K562 (cell line): ENCODE data around the gene COX7A2. TPM values are rescaled to one million over a fixed set of nuclear protein-coding genes. Genes with fewer than 3 reads are reported as not detected.

Experiments used
- ATAC-seq: fragments of 200-7000 bp; cut with Tn5 transposase; 3 replicates; pipeline ENCODE4 v1.9.1; 2020; ENCODE audit warnings: moderate library complexity
- BruUV-seq: library from RNA; stranded (reverse); fragments of 400-500 nt; replicated peaks from 2 replicates; lab custom pipeline; 2021; lab: Mats Ljungman, UMichigan
- CTCF ChIA-PET: fragments of 300-600 bp; formaldehyde crosslinking; extraction: SDS; loops from one replicate; lab custom pipeline; 2021; ENCODE audit warnings: low intra/inter-chr PET ratio; lab: Yijun Ruan, JAX
- POLR2A ChIA-PET: fragments of 300-600, 350-650 bp; sonication (Branson Sonifier 250); formaldehyde crosslinking; extraction: SDS; loops from one replicate; lab custom pipeline; 2021; ENCODE audit warnings: antibody characterized with exemption, inconsistent platforms; lab: Yijun Ruan, JAX
- DNase-seq, 4 experiments: peaks; one replicate each; pipeline versions ENCODE4 v3.0.0 to v3.0.0-alpha.2; 2011 to 2018; ENCODE audit warnings: low spot score in 3 of 4, mixed read lengths in 3 of 4; ENCODE audit errors: extremely low read depth in 1 of 4
- FAIRE-seq: peaks from 2 replicates; lab custom pipeline; 2011; peaks lifted over from hg19 to GRCh38; lab: Jason Lieb, UNC
- H2AFZ ChIP-seq: 2 replicates; pipeline ENCODE4 v1.6.0; 2011; ENCODE audit warnings: low read depth, low read length, control low read depth, inconsistent platforms
- H3K27ac ChIP-seq: fragments of 200-600 bp; 3 replicates; pipeline ENCODE4 v1.8.0; 2011; ENCODE audit warnings: low read depth, mild to moderate bottlenecking, control low read depth, inconsistent platforms, low read length, moderate library complexity, mixed read lengths; ENCODE audit errors: extremely low read depth
- H3K27me3 ChIP-seq, 2 experiments: fragments of 300-600 bp in 1 of 2; 2 replicates in 1 of 2; 3 replicates in 1 of 2; pipeline versions ENCODE4 v1.6.0 to v1.8.0; 2011; ENCODE audit warnings: inconsistent platforms in 2 of 2, low read length in 2 of 2, mild to moderate bottlenecking in 1 of 2, mixed read lengths in 1 of 2, moderate library complexity in 1 of 2; ENCODE audit not compliant: control insufficient read depth in 2 of 2, insufficient read depth in 2 of 2
- H3K36me3 ChIP-seq: fragments of 300-600 bp; 3 replicates; pipeline ENCODE4 v1.8.0; 2011; ENCODE audit warnings: mild to moderate bottlenecking, low read length, inconsistent platforms; ENCODE audit not compliant: control insufficient read depth, insufficient read depth
- H3K4me1 ChIP-seq, 2 experiments: fragments of 200-600 bp in 1 of 2; replicated peaks in 1 of 2; 2 replicates in 1 of 2; 3 replicates in 1 of 2; pipeline versions ENCODE4 v1.5.1 to v1.8.0; 2011; ENCODE audit warnings: inconsistent platforms in 2 of 2, low read length in 2 of 2, mild to moderate bottlenecking in 1 of 2, mixed read lengths in 1 of 2, moderate library complexity in 1 of 2; ENCODE audit not compliant: control insufficient read depth in 2 of 2, insufficient read depth in 2 of 2
- H3K4me2 ChIP-seq: 2 replicates; pipeline ENCODE4 v1.6.1; 2011; ENCODE audit warnings: low read length, control low read depth, inconsistent platforms, mixed read lengths; ENCODE audit not compliant: insufficient read depth
- H3K4me3 ChIP-seq: fragments of 200-600 bp; sonication (generic), shearing (Covaris generic); 2 replicates; pipeline ENCODE4 v1.5.1; 2016; ENCODE audit warnings: control low read depth, inconsistent platforms
- H3K79me2 ChIP-seq: fragments of 200-600 bp; 3 replicates; pipeline ENCODE4 v1.8.0; 2011; ENCODE audit warnings: low read length, inconsistent platforms; ENCODE audit not compliant: control insufficient read depth, insufficient read depth
- H3K9ac ChIP-seq, 2 experiments: 2 replicates each; pipeline versions ENCODE4 v1.6.0 to v1.6.1; 2011; ENCODE audit warnings: low read depth in 2 of 2, low read length in 2 of 2, control low read depth in 1 of 2, inconsistent platforms in 1 of 2, mild to moderate bottlenecking in 1 of 2, mixed read lengths in 1 of 2; ENCODE audit not compliant: insufficient read depth in 1 of 2
- H3K9me1 ChIP-seq: one replicate; pipeline ENCODE4 v1.6.0; 2011; ENCODE audit warnings: inconsistent platforms, mild to moderate bottlenecking, low read length, moderate library complexity; ENCODE audit not compliant: control insufficient read depth, insufficient read depth
- H3K9me3 ChIP-seq: replicated peaks from 2 replicates; pipeline ENCODE4 v1.5.1; 2011; ENCODE audit warnings: low read depth, low read length, inconsistent platforms; ENCODE audit not compliant: control insufficient read depth, insufficient read depth
- H4K20me1 ChIP-seq: replicated peaks from 2 replicates; pipeline ENCODE4 v1.6.1; 2011; ENCODE audit warnings: low read length, inconsistent platforms, mixed read lengths; ENCODE audit not compliant: control insufficient read depth, insufficient read depth
- ARNT ChIP-seq, 2 experiments: fragments of 450-650 bp; IDR thresholded peaks; 2 replicates each; pipeline ENCODE4 v1.6.1; 2016; ENCODE audit warnings: mild to moderate bottlenecking in 1 of 2
- ATF7 ChIP-seq: fragments of 450-650 bp; IDR thresholded peaks from 2 replicates; pipeline ENCODE4 v1.7.1; 2014; ENCODE audit warnings: mild to moderate bottlenecking, moderate library complexity
- BRD9 ChIP-seq: fragments of 450-650 bp; IDR thresholded peaks from 2 replicates; pipeline ENCODE4 v1.6.1; 2018; ENCODE audit warnings: low read depth; ENCODE audit not compliant: partially characterized antibody
- EGR1 ChIP-seq: fragments of 450-650 bp; conservative IDR thresholded peaks from 2 replicates; pipeline ENCODE4 v1.6.1; 2017; ENCODE audit warnings: mild to moderate bottlenecking
- JUND ChIP-seq, 2 experiments: IDR thresholded peaks; 2 replicates in 1 of 2; 3 replicates in 1 of 2; pipeline ENCODE4 v1.6.1; 2011; ENCODE audit warnings: borderline replicate concordance in 2 of 2, low read depth in 2 of 2, low read length in 2 of 2, improper control_type of control experiment in 1 of 2, missing biosample characterization in 1 of 2, missing genetic modification characterization in 1 of 2, missing genetic modification reagents in 1 of 2
- MEF2D ChIP-seq: conservative IDR thresholded peaks from 2 replicates; pipeline ENCODE4 v1.6.1; 2016; ENCODE audit warnings: low read depth, missing genetic modification characterization, missing compliant biosample characterization
- MEIS2 ChIP-seq: fragments of 450-650 bp; IDR thresholded peaks from 2 replicates; pipeline ENCODE4 v1.6.1; 2014; ENCODE audit warnings: mild to moderate bottlenecking; ENCODE audit not compliant: partially characterized antibody
- SOX6 ChIP-seq: fragments of 450-650 bp; IDR thresholded peaks from 2 replicates; pipeline ENCODE4 v1.6.1; 2014; ENCODE audit warnings: mild to moderate bottlenecking
- SPI1 ChIP-seq: IDR thresholded peaks from 2 replicates; pipeline ENCODE4 v1.6.1; 2011; ENCODE audit warnings: low read depth, low read length, control low read depth, borderline replicate concordance
- ZNF212 ChIP-seq: fragments of 450-650 bp; formaldehyde crosslinking; IDR thresholded peaks from 2 replicates; pipeline ENCODE4 v1.4.0; 2020; ENCODE audit warnings: mild to moderate bottlenecking
- ZNF586 ChIP-seq: fragments of 450-650 bp; formaldehyde crosslinking; conservative IDR thresholded peaks from 2 replicates; pipeline ENCODE4 v1.4.0; 2020; ENCODE audit warnings: mild to moderate bottlenecking, moderate library complexity
- WGBS: fragments of 100-300 bp; shearing (Covaris generic); methylation state at CpG from one replicate; pipeline ENCODE4 v1.1.6; 2016; ENCODE audit warnings: low coverage, mixed read lengths; ENCODE audit not compliant: insufficient coverage; ENCODE audit errors: missing lambda C conversion rate; 5-methylcytosine and 5-hydroxymethylcytosine counted together
- in situ Hi-C: fragments of 300-500 bp; cut with MboI; formaldehyde crosslinking; loops from 4 replicates; pipeline ENCODE4 v1.15.0; 2018; ENCODE audit warnings: inconsistent platforms, mixed read lengths
- intact Hi-C: fragments of 100-400 bp; cut with micrococcal nuclease; formaldehyde crosslinking; loops from 2 replicates; pipeline ENCODE4 v1.14.2; 2022
- polyA plus RNA-seq, 8 experiments: library from polyadenylated mRNA; depleted of rRNA in 4 of 8; stranded (reverse) in 5 of 8; unstranded in 3 of 8; fragments of >200 nt; fragmentation: Nextera tagmentation in 2 of 8; fragmentation: Illumina TruSeq in 1 of 8; extraction: Ambion mirVana in 2 of 8; extraction: Trizol in 1 of 8; gene quantifications; 2 replicates each; pipeline versions ENCODE4 v1.2.1 to v1.2.3, GENCODE V29; 2011 to 2014; ENCODE audit warnings: inconsistent platforms in 1 of 8, missing spikeins in 1 of 8
- total RNA-seq, 7 experiments: library from RNA; depleted of rRNA in 6 of 7; stranded (reverse); fragments of >200 nt in 6 of 7; fragmentation: Illumina TruSeq in 2 of 7; extraction: Trizol in 2 of 7; gene quantifications; 2 replicates each; pipeline versions ENCODE4 v1.2.1 to v1.2.3, GENCODE V29; 2011 to 2021; ENCODE audit warnings: low replicate concordance in 1 of 7
- TF ChIP-seq, protein P1 (sequence below), 2 experiments: IDR thresholded peaks in 1 of 2; conservative IDR thresholded peaks in 1 of 2; 2 replicates each; pipeline ENCODE4 v1.6.1; 2016; ENCODE audit warnings: low read depth in 2 of 2, mild to moderate bottlenecking in 1 of 2, missing compliant biosample characterization in 1 of 2, missing genetic modification characterization in 1 of 2, moderate library complexity in 1 of 2
- TF ChIP-seq, protein P2 (sequence below), 2 experiments: fragments of 450-650 bp in 1 of 2; sonication (generic) in 1 of 2; formaldehyde crosslinking in 1 of 2; IDR thresholded peaks in 1 of 2; conservative IDR thresholded peaks in 1 of 2; 2 replicates each; pipeline versions ENCODE4 v1.6.1 to v1.8.1; 2016 to 2023; ENCODE audit warnings: mild to moderate bottlenecking in 2 of 2, moderate library complexity in 2 of 2, inconsistent platforms in 1 of 2, missing genetic modification reagents in 1 of 2

The COX7A2 gene
- total and polyA plus RNA-seq, 9 of the 15 experiments (the other 6 are each of a cell fraction or from before 2014, with no cell fraction given) = 234 to 2,216 (median 585) TPM

DNA sequence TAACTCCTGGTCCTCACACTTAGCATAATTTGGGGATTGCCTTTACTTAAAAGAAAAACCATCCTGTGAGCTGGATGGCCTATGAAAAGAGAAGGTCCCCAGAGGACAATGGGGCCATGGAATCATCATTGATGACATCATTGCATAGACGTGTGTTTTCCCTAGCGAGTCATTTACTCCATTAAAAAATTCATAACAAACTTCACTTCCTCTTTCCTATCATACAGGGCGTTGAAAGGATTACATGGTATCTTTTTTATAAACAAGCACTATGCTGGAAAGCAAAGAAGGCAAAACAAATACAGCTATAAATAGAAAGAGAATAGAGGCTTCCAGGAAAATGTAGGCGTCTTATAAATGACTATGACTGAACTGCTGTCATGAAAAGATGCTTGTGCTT, 26.4 kb downstream of the COX7A2 start:
- BruUV-seq = no TSS peak
- H3K4me1 ChIP-seq = no peaks in the 10 kb centered on the region
- no peak for FAIRE-seq
- no peaks in the 10 kb centered on the region for H3K27me3 ChIP-seq
- no peaks in the 10 kb centered on the region for H3K9me1 ChIP-seq
- WGBS = 0% methylated on average over 4 of the region's 4 CpGs
- ATAC-seq = no peak
- H3K4me3 ChIP-seq = no peak overlapping the region
- no peak for DNase-seq
- in situ Hi-C loops (no loop called here), intact Hi-C loops (no loop called here)
- H3K27ac ChIP-seq = no peak overlapping the region
- TF ChIP-seq ATF7 (peak; percentile 65; the same call in 1 of the 2 replicates), JUND (IDR thresholded peaks at IDR 0.05; ENCODE audit: borderline replicate concordance, low read depth, low read length) (no peak), JUND (tag; IDR thresholded peaks at IDR 0.05; ENCODE audit: borderline replicate concordance, low read depth, low read length) (peak; percentile 37; the same call in 1 of the 3 replicates), SPI1 (peak; percentile 68; the same call in 1 of the 2 replicates), EGR1 (0 out of 2 replicates have a peak, but pooled peaks have one; percentile 25), MEIS2 (peak; percentile 59), ARNT (IDR thresholded peaks at IDR 0.05) (no peak), MEF2D (tag) (peak; percentile 88), ZNF586 (no peak), ZNF212 (CRISPR knock-in tag) (no peak), BRD9 (no peak), SOX6 (peak; percentile 43; the same call in 1 of the 2 replicates)
- TF ChIP-seq, protein P1, sequence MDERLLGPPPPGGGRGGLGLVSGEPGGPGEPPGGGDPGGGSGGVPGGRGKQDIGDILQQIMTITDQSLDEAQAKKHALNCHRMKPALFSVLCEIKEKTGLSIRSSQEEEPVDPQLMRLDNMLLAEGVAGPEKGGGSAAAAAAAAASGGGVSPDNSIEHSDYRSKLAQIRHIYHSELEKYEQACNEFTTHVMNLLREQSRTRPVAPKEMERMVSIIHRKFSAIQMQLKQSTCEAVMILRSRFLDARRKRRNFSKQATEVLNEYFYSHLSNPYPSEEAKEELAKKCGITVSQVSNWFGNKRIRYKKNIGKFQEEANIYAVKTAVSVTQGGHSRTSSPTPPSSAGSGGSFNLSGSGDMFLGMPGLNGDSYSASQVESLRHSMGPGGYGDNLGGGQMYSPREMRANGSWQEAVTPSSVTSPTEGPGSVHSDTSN (CRISPR knock-in tag; IDR thresholded peaks at IDR 0.05; ENCODE audit: low read depth) = no peak
- TF ChIP-seq, protein P1 (tag; conservative IDR thresholded peaks at IDR 0.05; ENCODE audit: low read depth) = peak; percentile 82
- TF ChIP-seq, protein P2, sequence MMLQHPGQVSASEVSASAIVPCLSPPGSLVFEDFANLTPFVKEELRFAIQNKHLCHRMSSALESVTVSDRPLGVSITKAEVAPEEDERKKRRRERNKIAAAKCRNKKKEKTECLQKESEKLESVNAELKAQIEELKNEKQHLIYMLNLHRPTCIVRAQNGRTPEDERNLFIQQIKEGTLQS (IDR thresholded peaks at IDR 0.05) = peak; percentile 74
- TF ChIP-seq, protein P2 (CRISPR knock-in tag; conservative IDR thresholded peaks at IDR 0.05) = no peak
- H3K9me3 ChIP-seq = no peaks in the 10 kb centered on the region
- no peaks in the 10 kb centered on the region for H3K79me2 ChIP-seq
- POLR2A ChIA-PET = no interaction called here
- no peak overlapping the region for H2AFZ ChIP-seq
- H3K9ac ChIP-seq = no peak overlapping the region
- H3K36me3 ChIP-seq = no peaks in the 10 kb centered on the region
- H4K20me1 ChIP-seq = no peaks in the 10 kb centered on the region
- no peak overlapping the region for H3K4me2 ChIP-seq
- CTCF ChIA-PET = no interaction called here
